ENCODE data around the gene FYCO1.

FYCO1 gene

GRCh38 chr3:45880725-45881077 lies 114.9 kb downstream of the FYCO1 start:
- DNase-seq: no peak

- no peak for DNase-seq
Observed at GRCh38 chr3:45878124-45878523, 117.5 kb downstream of the FYCO1 start.

- DNase-seq: no peak
Observed at GRCh38 chr3:45874677-45875346, 120.8 kb downstream of the FYCO1 start.

GRCh38 chr3:45873638-45874037 lies 122.0 kb downstream of the FYCO1 start:
- DNase-seq: no peak

GRCh38 chr3:45873036-45873435 lies 122.6 kb downstream of the FYCO1 start:
- no peak for DNase-seq

GRCh38 chr3:45872569-45872968 lies 123.1 kb downstream of the FYCO1 start:
- DNase-seq: no peak

- DNase-seq: no peak
Observed at GRCh38 chr3:45871780-45872179, 123.8 kb downstream of the FYCO1 start.

- peak in 1 of 2 donors; percentile 21 for DNase-seq
Observed at GRCh38 chr3:45870099-45870498, 125.5 kb downstream of the FYCO1 start.

- no peak for DNase-seq
Observed at GRCh38 chr3:45869638-45870037, 126.0 kb downstream of the FYCO1 start.

GRCh38 chr3:45868650-45869049 lies 127.0 kb downstream of the FYCO1 start:
- no peak for DNase-seq

- no peak for DNase-seq
Observed at GRCh38 chr3:45868213-45868612, 127.4 kb downstream of the FYCO1 start.
